ENCODE data around the gene PRR30.
"Not testable (repeated sequence)": the region's sequence is repeated elsewhere in the genome, so short reads cannot be mapped to it uniquely, and the experiment has no call there.

PRR30 gene

GRCh38 chr2:27139310-27139709 lies at the start of gene PRR30:
Gene PRR30, minus strand, starts transcription at chr2:27139410. Its CDS starts 1,081 bp downstream, at chr2:27138329.
- no peak for DNase-seq

- no peak for DNase-seq
Observed at GRCh38 chr2:27186613-27187345, 47.6 kb upstream of the PRR30 start.

- DNase-seq: no peak
Observed at GRCh38 chr2:27185331-27186026, 46.3 kb upstream of the PRR30 start.

GRCh38 chr2:27184115-27184514 lies 44.9 kb upstream of the PRR30 start:
- DNase-seq: no peak

GRCh38 chr2:27182346-27182745 lies 43.1 kb upstream of the PRR30 start:
- no peak for DNase-seq

GRCh38 chr2:27179344-27180000 lies 40.3 kb upstream of the PRR30 start:
- no peak for DNase-seq

GRCh38 chr2:27178469-27178868 lies 39.3 kb upstream of the PRR30 start:
- DNase-seq: no peak

GRCh38 chr2:27177441-27178351 lies 38.5 kb upstream of the PRR30 start:
- no peak for DNase-seq

- not testable (repeated sequence) for DNase-seq
Observed at GRCh38 chr2:27175781-27176180, 36.6 kb upstream of the PRR30 start.

GRCh38 chr2:27175330-27175729 lies 36.1 kb upstream of the PRR30 start:
- DNase-seq: no peak

GRCh38 chr2:27174638-27175037 lies 35.4 kb upstream of the PRR30 start:
- DNase-seq: no peak

- DNase-seq: no peak
Observed at GRCh38 chr2:27171351-27171848, 32.2 kb upstream of the PRR30 start.

- no peak for DNase-seq
Observed at GRCh38 chr2:27170581-27171337, 31.5 kb upstream of the PRR30 start.

- DNase-seq: no peak
Observed at GRCh38 chr2:27164960-27165763, 26.0 kb upstream of the PRR30 start.

- no peak for DNase-seq
Observed at GRCh38 chr2:27162151-27163121, 23.2 kb upstream of the PRR30 start.

GRCh38 chr2:27160191-27160590 lies 21.0 kb upstream of the PRR30 start:
- DNase-seq: no peak

- DNase-seq: no peak
Observed at GRCh38 chr2:27159271-27159670, 20.1 kb upstream of the PRR30 start.

GRCh38 chr2:27158468-27158867 lies 19.3 kb upstream of the PRR30 start:
- DNase-seq: no peak

GRCh38 chr2:27155069-27155520 lies 15.9 kb upstream of the PRR30 start:
- DNase-seq: no peak

- DNase-seq: no peak
Observed at GRCh38 chr2:27154488-27154887, 15.3 kb upstream of the PRR30 start.

All from 8988T (cell line).